Measurements from ENCODE around the gene SPATA33.
A peak's percentile ranks its signal among the peaks of the same experiment; 100 is the strongest.

SPATA33 gene

DNA sequence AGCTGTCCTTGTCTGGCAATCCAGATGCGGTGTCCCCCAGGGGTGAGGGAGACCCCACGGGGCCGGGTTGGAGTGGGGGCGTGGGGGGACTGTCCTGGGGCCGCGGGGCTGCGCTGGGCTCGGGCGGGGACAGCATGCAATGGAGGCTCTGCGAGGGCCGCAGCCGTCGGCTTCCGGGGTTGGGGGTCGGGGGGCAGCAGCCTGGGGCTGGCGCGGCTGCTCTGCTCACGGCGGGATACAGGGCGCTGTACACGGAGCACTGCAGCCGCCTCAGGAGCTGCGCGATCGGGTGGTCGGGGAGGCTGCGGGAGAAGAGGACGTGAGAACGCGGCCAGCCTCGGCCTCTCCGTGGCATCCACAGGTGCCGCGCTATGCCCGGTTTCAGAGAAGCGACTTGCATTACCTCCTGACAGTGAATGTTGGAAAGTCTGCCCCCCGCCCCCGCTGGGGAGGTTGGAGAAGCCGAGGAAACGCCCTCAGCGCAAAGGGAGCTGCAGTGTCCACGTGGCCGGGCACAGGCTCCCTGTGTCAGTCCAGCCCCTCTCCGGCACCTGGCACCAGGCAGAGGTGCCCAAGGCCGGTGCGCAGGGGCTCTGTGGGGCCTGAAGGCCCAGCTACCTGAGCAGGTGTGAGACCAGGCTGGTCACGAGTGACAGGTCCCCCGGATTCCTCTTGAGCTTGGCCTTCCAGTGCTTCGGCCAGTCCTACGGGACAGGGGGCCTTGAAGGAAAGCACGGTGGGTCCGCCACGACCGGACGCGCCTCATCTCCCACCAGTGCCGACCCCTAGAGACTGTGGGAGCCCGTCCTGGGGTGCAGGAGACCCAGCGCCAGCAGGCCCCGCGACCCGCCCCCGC, 53.3 kb downstream of the SPATA33 start:
- DNase-seq (ENCODE audit: low read depth) = no peak
- TF ChIP-seq, protein P1, sequence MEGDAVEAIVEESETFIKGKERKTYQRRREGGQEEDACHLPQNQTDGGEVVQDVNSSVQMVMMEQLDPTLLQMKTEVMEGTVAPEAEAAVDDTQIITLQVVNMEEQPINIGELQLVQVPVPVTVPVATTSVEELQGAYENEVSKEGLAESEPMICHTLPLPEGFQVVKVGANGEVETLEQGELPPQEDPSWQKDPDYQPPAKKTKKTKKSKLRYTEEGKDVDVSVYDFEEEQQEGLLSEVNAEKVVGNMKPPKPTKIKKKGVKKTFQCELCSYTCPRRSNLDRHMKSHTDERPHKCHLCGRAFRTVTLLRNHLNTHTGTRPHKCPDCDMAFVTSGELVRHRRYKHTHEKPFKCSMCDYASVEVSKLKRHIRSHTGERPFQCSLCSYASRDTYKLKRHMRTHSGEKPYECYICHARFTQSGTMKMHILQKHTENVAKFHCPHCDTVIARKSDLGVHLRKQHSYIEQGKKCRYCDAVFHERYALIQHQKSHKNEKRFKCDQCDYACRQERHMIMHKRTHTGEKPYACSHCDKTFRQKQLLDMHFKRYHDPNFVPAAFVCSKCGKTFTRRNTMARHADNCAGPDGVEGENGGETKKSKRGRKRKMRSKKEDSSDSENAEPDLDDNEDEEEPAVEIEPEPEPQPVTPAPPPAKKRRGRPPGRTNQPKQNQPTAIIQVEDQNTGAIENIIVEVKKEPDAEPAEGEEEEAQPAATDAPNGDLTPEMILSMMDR (conservative IDR thresholded peaks at IDR 0.05; ENCODE audit: low read depth, low read length) = no peak
- no peak overlapping the region for H3K4me3 ChIP-seq (ENCODE audit: low read length)

DNA sequence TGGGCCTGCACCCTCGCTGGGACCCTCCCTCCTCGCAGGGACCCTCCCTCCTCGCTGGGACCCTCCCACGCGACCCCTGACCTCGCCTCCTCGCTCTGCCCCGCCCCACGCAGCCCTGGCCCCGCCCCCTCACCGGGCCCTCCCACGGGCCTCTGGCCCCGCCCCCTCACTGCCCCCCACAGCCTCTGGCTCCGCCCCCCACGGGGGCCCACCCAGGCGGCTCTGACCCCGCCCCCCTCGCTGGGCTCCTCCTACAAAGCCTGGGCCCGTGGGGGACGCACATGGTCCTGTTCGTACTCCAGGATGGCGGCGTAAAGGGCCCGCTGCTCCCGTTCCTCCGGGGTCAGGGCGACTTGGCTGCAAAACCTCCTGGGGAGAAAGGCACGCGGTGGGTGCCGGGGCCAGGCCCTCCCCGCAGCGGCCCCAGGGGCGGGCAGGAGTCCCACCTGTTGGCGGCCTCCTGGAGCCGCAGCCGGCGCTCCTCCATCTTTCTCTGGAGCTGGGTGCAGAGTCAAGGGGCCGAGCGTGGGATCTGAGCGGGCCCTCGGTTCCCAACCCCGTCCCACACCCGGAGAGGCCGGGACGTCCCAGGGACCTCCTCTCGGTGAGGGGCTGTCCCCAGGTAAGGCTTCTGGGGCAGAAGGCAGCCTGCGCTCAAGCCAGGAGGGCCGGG, 54.1 kb downstream of the SPATA33 start:
- no peak for DNase-seq (ENCODE audit: low read depth)
- TF ChIP-seq, protein P1 (conservative IDR thresholded peaks at IDR 0.05; ENCODE audit: low read depth, low read length) = no peak
- peak overlapping the region; percentile 70 for H3K4me3 ChIP-seq (ENCODE audit: low read length)

DNA sequence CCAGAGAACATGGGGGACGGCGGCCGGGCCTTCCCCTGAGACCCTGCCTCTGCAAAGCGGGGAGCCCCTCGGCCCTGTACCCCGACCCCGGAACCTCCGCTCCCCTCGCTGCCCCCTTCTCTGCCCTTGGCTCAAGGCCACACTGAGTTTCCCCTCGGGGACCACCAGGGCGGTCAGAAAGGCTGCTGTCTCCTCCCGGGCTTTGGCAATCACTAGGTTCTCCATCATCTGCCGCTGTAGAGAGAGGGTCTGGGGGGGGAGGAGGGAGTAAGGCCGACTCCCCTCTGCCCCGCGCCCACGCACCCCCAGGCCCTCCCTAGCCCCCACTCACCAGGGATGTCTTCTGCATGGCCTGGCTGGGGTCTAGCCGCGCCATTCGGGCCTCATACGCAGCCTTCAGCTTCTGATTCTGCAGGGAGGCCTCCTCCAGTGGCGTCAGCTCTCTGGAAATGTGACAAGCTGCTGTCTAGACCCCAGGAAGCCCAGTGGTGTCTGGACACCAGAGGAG, 54.7 kb downstream of the SPATA33 start:
- peak overlapping the region; percentile 70 for H3K4me3 ChIP-seq (ENCODE audit: low read length)
- TF ChIP-seq, protein P1 (conservative IDR thresholded peaks at IDR 0.05; ENCODE audit: low read depth, low read length) = no peak
- DNase-seq (ENCODE audit: low read depth) = no peak

DNA sequence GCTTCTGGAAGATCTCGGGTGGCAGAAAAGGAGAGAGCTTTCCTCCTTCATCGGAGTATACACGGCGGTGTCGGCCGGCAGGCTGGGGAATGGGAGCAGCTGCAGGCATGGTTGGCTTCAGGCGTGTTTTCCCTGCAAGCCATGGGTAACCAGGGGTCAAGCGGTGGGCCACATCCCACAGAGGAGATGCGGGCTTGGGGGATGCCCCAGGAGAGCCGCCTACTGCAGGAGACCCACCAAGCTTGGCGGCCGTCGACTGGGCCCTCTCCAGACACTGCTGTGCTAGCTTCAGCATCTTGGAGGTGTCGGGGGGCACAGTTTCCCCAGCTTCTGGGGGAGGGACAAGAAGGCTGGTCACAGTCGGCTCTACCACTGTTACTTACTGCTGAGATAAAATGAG, 58.9 kb downstream of the SPATA33 start:
- no peak for DNase-seq (ENCODE audit: low read depth)
- H3K4me3 ChIP-seq (ENCODE audit: low read length) = no peak overlapping the region
- TF ChIP-seq, protein P1 (conservative IDR thresholded peaks at IDR 0.05; ENCODE audit: low read depth, low read length) = no peak

DNA sequence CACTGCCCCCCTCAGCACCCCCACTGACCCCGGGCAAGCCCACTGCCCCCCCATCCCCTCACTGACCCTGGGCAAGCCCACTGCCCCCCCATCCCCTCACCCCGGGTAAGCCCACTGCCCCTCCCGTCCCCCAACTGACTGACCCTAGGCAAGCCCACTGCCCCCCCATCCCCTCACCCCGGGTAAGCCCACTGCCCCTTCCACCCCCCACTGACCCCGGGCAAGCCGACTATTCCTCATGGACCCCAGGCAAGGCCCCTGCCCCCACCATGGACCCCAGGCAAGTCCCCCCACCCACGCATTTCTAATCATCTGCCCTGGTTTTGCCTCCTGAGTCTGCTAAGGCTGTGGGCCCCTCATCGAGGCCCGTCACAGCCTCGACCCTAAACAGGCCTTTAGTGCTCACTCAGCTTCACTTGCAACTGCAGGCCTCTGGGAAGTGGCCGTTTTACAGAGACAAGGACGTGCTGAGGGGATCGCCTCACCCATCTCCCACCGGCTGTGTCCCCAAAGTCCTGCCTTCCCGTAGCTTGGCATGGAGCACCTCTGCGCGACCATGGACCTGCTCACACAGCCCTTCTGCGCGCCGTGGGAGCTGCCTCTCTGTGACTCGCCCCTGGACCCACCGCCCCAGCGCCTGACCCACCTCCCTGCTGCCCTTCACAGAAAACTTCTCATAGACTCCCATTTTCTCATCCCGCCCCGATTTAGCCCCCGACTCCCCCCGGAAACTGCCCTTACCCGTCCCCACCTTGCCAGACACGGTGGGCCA, 59.5 kb downstream of the SPATA33 start:
- DNase-seq (ENCODE audit: low read depth) = no peak
- TF ChIP-seq, protein P1 (conservative IDR thresholded peaks at IDR 0.05; ENCODE audit: low read depth, low read length) = no peak
- no peak overlapping the region for H3K4me3 ChIP-seq (ENCODE audit: low read length)

DNA sequence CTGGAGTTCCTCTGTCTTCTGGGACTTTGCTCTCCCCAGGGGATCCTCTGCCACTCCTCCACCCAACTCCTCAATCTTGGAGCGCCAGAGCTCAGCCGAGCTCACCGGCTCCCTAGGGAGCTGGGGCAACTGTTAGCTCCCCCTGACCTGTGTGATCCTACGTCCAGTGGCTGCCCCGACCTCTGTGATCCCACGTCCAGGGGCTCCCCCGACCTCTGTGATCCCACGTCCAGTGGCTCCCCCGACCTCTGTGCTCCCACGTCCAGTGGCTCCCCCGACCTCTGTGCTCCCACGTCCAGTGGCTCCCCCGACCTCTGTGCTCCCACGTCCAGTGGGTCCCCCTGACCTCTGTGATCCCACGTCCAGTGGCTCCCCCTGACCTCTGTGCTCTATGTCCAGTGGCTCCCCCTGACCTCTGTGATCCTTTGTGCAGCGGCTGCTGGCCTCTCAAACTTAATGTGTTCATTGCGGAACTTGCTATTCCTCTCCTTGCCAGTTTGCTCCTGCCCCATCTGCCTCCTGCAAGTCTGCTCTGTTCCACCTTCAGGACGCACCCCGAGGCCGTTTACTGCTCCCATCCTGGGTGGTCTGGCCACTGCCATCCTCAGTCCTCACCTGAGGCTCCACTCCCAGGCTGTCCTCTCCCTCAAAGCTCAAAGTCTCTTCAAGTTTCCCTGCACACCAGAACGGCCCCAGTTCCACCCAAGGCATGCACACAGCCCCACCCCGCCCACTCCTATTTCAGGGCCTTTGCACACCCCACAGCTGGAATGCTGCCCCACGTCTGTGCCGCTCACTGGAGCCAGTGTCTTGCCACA, 60.3 kb downstream of the SPATA33 start:
- TF ChIP-seq, protein P1 (conservative IDR thresholded peaks at IDR 0.05; ENCODE audit: low read depth, low read length) = no peak
- DNase-seq (ENCODE audit: low read depth) = no peak
- no peak overlapping the region for H3K4me3 ChIP-seq (ENCODE audit: low read length)
